CD4-positive, alpha-beta T cell treated with Interleukin-15 for 1 hour (primary cell): ENCODE results near the gene SH3BGRL2.
"Not testable (repeated sequence)": the region's sequence is repeated elsewhere in the genome, so short reads cannot be mapped to it uniquely, and the experiment has no call there.

ENCODE experiments used
- DNase-seq: peaks from one replicate; pipeline ENCODE4 v3.0.0-alpha.2; 2020

Gene SH3BGRL2

GRCh38 chr6:79704200-79704599 lies 73.1 kb downstream of the SH3BGRL2 start:
- no peak for DNase-seq

GRCh38 chr6:79705456-79705995 lies 74.4 kb downstream of the SH3BGRL2 start:
- DNase-seq: no peak

- no peak for DNase-seq
These were observed 75.4 kb downstream of the SH3BGRL2 start for GRCh38 chr6:79706527-79706926.

GRCh38 chr6:79707621-79708020 lies 76.5 kb downstream of the SH3BGRL2 start:
- DNase-seq: no peak

GRCh38 chr6:79708095-79708791 lies 77.1 kb downstream of the SH3BGRL2 start:
- no peak for DNase-seq

- no peak for DNase-seq
These were observed 79.0 kb downstream of the SH3BGRL2 start for GRCh38 chr6:79710127-79710526.

GRCh38 chr6:79711167-79711566 lies 80.0 kb downstream of the SH3BGRL2 start:
- DNase-seq: no peak

GRCh38 chr6:79712144-79712543 lies 81.0 kb downstream of the SH3BGRL2 start:
- DNase-seq: no peak

- no peak for DNase-seq
These were observed 81.5 kb downstream of the SH3BGRL2 start for GRCh38 chr6:79712616-79713135.

GRCh38 chr6:79713701-79714322 lies 82.7 kb downstream of the SH3BGRL2 start:
- no peak for DNase-seq

- DNase-seq: no peak
These were observed 86.9 kb downstream of the SH3BGRL2 start for GRCh38 chr6:79717989-79718388.

- no peak for DNase-seq
These were observed 87.5 kb downstream of the SH3BGRL2 start for GRCh38 chr6:79718509-79719247.

- DNase-seq: no peak
These were observed 88.3 kb downstream of the SH3BGRL2 start for GRCh38 chr6:79719248-79719960.

- no peak for DNase-seq
These were observed 93.7 kb downstream of the SH3BGRL2 start for GRCh38 chr6:79724816-79725215.

- no peak for DNase-seq
These were observed 100.3 kb downstream of the SH3BGRL2 start for GRCh38 chr6:79731471-79731870.

GRCh38 chr6:79733388-79733787 lies 102.3 kb downstream of the SH3BGRL2 start:
- no peak for DNase-seq

GRCh38 chr6:79734374-79734773 lies 103.2 kb downstream of the SH3BGRL2 start:
- DNase-seq: no peak

- no peak for DNase-seq
These were observed 104.1 kb downstream of the SH3BGRL2 start for GRCh38 chr6:79735183-79735582.

- DNase-seq: no peak
These were observed 106.0 kb downstream of the SH3BGRL2 start for GRCh38 chr6:79737172-79737571.

GRCh38 chr6:79742030-79742429 lies 110.9 kb downstream of the SH3BGRL2 start:
- no peak for DNase-seq

GRCh38 chr6:79745282-79745681 lies 114.2 kb downstream of the SH3BGRL2 start:
- not testable (repeated sequence) for DNase-seq

- not testable (repeated sequence) for DNase-seq
These were observed 115.2 kb downstream of the SH3BGRL2 start for GRCh38 chr6:79746325-79746724.

- no peak for DNase-seq
These were observed 119.7 kb downstream of the SH3BGRL2 start for GRCh38 chr6:79750806-79751205.
